HCT116 (cell line): ENCODE results near the gene TRAK1.

Experiments used
- EZH2 ChIP-seq: fragments of 200-600 bp; sonication (generic); IDR thresholded peaks from 2 replicates; pipeline ENCODE4 v1.6.1; 2017; ENCODE audit warnings: antibody characterized with exemption, mixed run types
- EZH2phosphoT487 ChIP-seq: fragments of 200-600 bp; IDR thresholded peaks from 2 replicates; pipeline ENCODE4 v1.6.1; 2018; ENCODE audit warnings: antibody characterized with exemption, borderline replicate concordance
- POLR2A ChIP-seq: IDR thresholded peaks from 2 replicates; pipeline ENCODE4 v1.7.0; 2011; ENCODE audit warnings: borderline replicate concordance; ENCODE audit not compliant: insufficient read depth, insufficient read length; ENCODE audit errors: extremely low read depth
- SRF ChIP-seq: IDR thresholded peaks from 2 replicates; pipeline ENCODE4 v1.6.1; 2012; ENCODE audit warnings: low read depth
- ZFX ChIP-seq: fragments of 450-650 bp; IDR thresholded peaks from 2 replicates; pipeline ENCODE4 v1.6.1; 2017
- TF ChIP-seq, protein P1 (sequence below): IDR thresholded peaks from 2 replicates; pipeline ENCODE4 v1.6.1; 2012

GRCh38 chr3:42162462-42162861 lies 71.3 kb downstream of the TRAK1 start:
- no peak for TF ChIP-seq EZH2
- TF ChIP-seq, protein P1, sequence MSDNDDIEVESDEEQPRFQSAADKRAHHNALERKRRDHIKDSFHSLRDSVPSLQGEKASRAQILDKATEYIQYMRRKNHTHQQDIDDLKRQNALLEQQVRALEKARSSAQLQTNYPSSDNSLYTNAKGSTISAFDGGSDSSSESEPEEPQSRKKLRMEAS, result no peak
- TF ChIP-seq POLR2A, result no peak
- no peak for TF ChIP-seq ZFX
- TF ChIP-seq EZH2phosphoT487, result no peak
- TF ChIP-seq SRF, result no peak
